Stimulated activated CD4-positive, alpha-beta T cell treated with anti-CD3 and anti-CD28 coated beads, Interleukin-1b, Interleukin-23, amount 100 ng/mL, for 24 hours (primary cell): Measurements from ENCODE around the gene CHCT1.

ENCODE experiments used
- DNase-seq, 4 experiments: peaks; one replicate each; pipeline ENCODE4 v3.0.0-alpha.2; 2020; ENCODE audit warnings: low read depth in 4 of 4, low spot score in 1 of 4

CHCT1 gene

GRCh38 chr17:60439501-60439900 lies 17.2 kb downstream of the CHCT1 start:
- no peak for DNase-seq

DNA sequence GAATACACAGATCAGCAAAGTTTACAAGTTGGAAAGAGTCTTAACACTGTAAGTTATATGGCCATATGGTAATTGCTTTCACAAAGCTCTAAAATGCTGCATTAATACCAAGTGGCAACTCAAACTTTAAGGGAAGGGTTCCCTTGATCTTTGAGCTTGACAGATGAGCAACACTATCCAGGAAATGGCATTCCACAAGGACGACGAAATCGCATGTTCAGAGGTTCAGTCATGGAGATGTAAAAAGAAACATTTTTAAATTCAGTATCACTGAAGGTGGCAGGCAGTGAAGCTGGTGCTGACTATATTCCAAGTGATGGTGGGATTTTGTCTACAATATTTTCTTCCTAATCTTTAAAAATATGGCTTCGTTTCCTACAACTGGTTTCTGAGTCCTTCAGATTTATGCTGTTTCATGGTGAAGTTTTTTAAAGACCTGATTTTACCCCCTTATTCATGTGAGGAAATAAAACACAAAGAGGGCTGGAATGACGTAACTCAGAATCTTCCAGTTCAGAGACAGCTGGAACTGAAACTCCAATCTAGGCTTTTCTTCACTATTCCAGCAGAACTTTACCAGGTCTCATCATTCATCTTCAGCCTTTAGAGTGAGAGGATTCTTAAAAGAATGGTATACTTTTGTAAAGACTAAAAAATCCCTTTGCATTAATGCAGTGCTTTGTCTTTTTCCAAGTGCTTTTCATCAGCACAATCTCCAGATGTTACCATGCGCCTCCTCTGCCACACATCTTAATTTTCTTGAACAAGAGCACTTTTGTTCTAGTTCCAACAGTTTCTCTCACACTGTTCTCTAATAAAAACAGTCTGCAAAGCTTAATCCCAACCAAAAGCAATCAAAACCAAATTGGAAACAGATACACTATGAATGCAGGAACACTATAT lies 20.2 kb downstream of the CHCT1 start:
- no peak for DNase-seq

GRCh38 chr17:60443713-60444112 lies 21.4 kb downstream of the CHCT1 start:
- no peak for DNase-seq

DNA sequence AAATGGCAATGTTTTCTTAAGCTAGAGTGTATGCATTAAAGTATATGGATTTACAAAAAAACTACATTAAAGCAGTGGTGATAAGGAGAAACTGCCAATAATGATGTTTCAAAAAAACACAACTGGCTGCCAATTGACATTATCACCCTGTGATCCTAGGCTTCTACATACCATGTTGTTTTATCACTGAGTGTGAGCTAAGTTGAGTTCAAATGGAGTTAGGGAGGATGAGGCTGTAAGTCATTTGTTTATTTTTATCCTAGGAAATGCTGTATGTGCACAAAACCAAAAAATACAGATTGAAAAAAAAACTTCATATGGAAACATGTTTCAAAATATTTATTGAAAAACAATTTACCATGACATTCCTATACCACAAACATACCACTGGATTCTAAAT lies 22.9 kb downstream of the CHCT1 start:
- DNase-seq, result no peak

GRCh38 chr17:60447375-60447774 lies 25.1 kb downstream of the CHCT1 start:
- DNase-seq, result no peak

DNA sequence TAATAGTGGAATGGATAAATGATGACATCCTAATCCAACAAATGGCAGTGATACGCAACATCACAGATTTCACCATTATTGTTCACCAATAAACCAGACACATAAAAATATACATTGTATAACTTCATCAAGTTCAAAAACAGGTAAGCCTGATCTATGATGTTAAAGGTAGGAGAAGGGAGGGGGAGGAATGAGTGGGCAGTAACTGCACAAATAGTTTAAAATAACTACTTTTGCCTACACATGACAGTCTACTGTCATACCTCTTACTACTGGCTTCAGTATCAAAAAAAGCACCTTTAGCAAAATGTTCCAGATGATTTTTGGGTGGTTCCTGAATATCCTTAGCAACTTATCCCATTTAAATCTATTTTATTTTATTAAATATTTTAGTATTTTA lies 28.8 kb downstream of the CHCT1 start:
- no peak for DNase-seq

DNA sequence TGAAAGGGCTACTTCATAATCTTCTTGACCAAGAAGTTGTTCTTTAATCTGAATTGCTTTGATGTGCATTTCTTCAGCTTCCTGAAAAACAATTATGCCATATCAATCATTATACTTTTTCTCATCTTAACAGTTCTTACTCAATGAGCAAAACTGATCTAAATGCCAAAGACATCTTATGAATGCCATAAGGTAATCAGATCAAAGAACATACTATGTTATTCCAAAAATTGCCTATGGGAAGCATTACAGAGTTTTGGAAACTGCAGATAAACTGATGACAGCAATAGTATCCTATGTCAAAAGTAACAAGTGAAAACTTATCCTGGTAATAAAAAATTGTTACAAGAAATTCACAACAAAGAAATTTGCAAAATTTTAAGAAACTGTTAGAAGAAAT lies 29.7 kb downstream of the CHCT1 start:
- no peak for DNase-seq

DNA sequence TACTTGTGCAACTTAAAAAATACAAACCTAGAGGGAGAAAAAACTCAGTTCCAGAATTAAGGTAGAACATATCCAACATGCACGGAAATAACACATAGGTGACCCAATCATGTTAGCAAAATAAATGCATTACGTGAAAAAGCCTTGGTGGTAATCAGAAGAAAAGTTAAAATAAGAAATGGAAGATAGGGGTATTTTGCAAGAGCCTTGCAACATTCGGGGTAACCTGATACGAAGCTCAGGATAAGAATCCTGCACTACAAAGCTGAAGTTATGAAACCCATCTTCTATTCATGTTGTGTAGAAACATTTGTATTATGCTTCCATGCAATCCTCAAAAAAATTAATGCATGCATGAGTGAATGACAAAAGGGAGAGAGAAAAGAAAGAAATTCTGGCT lies 33.1 kb downstream of the CHCT1 start:
- DNase-seq, result no peak

DNA sequence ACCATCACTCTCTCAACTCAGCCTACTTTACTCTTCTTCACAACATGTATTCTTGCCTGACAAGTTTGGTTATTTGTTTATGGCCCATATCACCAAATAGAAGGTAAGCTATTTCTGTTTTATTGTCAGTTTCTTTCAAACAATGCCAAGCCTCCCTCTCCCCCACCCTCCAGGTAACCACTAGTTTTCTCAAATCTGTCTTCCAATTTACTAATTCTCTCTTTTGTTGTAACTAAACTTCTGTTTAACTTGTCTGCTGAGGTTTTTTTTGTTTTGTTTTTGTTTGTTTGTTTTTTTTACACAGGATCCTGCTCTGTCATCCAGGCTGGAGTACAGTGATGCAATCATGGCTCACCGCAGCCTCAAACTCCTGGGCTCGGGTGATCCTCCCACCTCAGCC lies 34.9 kb downstream of the CHCT1 start:
- DNase-seq, result no peak

DNA sequence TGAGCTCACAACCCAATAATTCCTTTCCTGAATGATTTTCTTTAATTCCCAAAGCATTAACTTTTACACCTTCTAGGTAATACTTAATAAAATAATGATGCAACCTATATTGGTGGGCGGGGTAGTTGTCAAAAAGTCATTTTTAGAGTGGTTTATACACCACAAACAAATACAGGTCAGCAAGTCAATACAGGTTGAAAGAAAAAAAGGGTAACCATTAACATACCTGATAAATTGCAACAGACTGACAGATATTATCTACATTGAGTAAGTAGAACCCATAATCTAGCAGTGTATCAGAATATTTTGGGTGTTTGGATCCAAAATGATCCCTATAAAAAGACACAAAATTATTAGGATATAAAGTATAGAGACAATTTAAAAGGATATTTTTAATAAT lies 39.3 kb downstream of the CHCT1 start:
- DNase-seq, result no peak

DNA sequence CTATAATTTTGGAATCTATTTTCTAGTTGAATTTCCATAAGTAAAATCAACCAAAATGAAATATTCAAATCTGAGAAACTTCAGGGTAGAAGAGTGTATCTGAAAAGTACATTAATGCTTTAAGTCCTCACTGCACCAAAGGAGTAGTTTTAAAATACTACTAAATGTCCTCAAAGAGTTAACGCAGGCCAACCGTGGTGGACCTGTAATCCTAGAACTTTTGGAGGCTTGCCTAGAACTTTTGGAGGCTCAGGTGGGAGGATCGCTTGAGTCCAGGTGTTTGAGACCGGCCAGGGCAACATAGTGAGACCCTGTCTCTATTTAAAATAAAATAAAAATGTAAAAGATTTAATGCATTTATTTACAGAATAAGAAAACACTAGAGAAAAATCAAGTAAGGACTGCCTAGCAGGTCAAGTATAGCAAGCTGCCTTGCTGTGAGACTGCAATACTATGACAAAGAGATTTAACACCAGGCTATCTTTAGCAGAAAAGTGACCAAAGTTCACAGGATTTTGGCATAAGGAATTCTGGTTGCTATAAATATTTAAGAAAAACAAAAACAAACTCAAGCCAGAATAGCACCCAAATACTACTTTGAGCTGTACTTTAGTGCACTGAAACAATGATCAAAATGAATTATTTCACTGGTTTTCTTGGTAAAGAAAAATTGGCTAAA lies 41.0 kb downstream of the CHCT1 start:
- DNase-seq, result no peak

GRCh38 chr17:60464343-60464742 lies 42.1 kb downstream of the CHCT1 start:
- DNase-seq, result no peak

- no peak for DNase-seq
Observed at GRCh38 chr17:60468371-60468770, 46.1 kb downstream of the CHCT1 start.

DNA sequence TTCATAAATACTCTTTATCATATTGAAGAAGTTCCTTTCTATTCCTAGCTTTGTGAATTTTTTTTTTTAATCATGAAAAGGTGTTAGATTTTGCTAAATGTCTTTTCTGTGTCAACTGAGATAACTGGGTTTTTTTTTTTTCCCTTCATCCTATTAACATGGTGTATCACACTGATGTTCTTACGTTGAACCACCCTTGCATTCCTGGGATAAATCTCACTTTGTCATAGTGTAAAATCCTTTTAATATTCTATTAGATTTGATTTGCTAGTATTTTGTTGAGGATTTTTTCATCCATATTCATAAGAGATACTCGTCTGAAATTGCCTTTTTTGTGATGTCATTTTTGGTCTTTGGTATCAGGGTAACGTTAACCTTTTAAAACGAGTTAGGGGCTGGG lies 49.2 kb downstream of the CHCT1 start:
- no peak for DNase-seq

GRCh38 chr17:60472449-60472848 lies 50.2 kb downstream of the CHCT1 start:
- DNase-seq, result no peak

- DNase-seq, result no peak
Observed at GRCh38 chr17:60473788-60474187, 51.5 kb downstream of the CHCT1 start.
